Astrocyte of the cerebellum (primary cell): ENCODE measurements around the gene APLP2.

Experiments used
- DNase-seq: peaks from one replicate; pipeline ENCODE4 v3.0.0-alpha.2; 2011; ENCODE audit warnings: low read depth
- H3K4me3 ChIP-seq: 2 replicates; pipeline ENCODE4 v1.5.1; 2011; ENCODE audit warnings: mild to moderate bottlenecking, low read depth, low read length, moderate library complexity
- in situ Hi-C: cut with HindIII; loops from 2 replicates; pipeline ENCODE4 v1.10.0; 2017; ENCODE audit warnings: low sequenced_read_pairs
- TF ChIP-seq, protein P1 (sequence below): IDR thresholded peaks from 2 replicates; pipeline ENCODE4 v1.5.1; 2012; ENCODE audit warnings: low read length, low read depth, moderate library complexity, mild to moderate bottlenecking; ENCODE audit errors: missing control alignments

Gene APLP2

DNA sequence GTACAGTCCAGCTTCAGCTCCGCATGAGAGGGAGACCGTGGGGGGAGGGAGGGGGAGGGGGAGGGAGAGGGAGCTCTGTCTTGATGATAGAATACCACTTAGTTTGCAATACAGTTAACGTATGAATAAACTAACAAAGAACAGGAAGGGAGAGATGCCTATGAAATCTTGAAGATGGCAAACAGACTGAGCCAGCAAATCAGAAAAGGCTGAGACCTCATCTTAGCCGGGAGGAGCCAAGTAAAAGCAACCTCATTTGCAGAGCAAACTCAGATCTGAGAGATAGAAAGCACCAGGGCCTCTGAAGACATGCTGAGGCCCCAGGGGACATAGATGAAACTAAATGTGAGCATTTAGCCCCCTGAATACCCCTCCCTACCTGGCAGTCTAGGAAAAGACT lies 23.0 kb downstream of the APLP2 start:
- no peak for DNase-seq
- in situ Hi-C loops, result no loop called here
- H3K4me3 ChIP-seq, result no peak overlapping the region
- TF ChIP-seq, protein P1, sequence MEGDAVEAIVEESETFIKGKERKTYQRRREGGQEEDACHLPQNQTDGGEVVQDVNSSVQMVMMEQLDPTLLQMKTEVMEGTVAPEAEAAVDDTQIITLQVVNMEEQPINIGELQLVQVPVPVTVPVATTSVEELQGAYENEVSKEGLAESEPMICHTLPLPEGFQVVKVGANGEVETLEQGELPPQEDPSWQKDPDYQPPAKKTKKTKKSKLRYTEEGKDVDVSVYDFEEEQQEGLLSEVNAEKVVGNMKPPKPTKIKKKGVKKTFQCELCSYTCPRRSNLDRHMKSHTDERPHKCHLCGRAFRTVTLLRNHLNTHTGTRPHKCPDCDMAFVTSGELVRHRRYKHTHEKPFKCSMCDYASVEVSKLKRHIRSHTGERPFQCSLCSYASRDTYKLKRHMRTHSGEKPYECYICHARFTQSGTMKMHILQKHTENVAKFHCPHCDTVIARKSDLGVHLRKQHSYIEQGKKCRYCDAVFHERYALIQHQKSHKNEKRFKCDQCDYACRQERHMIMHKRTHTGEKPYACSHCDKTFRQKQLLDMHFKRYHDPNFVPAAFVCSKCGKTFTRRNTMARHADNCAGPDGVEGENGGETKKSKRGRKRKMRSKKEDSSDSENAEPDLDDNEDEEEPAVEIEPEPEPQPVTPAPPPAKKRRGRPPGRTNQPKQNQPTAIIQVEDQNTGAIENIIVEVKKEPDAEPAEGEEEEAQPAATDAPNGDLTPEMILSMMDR, result no peak

DNA sequence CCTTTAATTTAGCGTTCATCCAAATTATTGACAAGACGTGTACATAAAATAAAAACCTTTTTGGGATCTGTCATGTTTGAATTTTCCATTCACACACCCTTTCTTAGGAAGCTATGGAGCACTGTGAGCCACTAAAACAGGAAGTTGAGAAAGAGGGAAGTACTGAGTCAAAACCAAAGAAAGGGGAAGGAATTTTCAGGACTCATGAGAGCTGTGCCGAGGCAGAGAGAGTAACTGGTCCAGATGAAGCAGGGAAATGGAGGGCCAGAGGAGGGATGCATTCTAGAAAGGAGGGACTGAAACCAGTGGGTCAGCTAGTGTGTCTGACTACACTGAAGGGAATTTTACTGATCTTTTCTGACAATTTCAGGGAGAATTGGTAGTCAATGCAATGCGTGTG lies 24.9 kb downstream of the APLP2 start:
- no peak for DNase-seq
- H3K4me3 ChIP-seq, result no peak overlapping the region
- in situ Hi-C loops, result no loop called here
- TF ChIP-seq, protein P1, result no peak

DNA sequence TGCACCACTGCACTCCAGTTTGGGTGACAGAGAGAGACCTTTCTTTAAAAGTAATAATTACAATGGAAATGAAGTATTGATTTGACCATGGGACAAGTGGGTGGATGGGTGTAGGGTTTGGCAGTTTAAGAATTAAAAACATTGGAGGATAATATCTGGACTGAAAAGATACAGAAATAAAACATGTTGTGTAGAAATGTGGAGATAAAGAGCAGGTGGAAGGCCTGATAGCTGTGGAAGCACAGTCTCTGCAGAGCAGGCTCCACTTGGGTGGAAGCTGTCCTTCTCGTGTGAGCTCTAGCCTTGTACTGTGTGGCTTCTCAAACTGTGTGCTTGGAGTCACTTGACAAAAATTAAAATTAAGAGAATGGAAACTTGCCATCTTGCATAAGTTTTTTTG lies 25.6 kb downstream of the APLP2 start:
- TF ChIP-seq, protein P1, result no peak
- in situ Hi-C loops, result no loop called here
- DNase-seq, result no peak
- H3K4me3 ChIP-seq, result no peak overlapping the region

DNA sequence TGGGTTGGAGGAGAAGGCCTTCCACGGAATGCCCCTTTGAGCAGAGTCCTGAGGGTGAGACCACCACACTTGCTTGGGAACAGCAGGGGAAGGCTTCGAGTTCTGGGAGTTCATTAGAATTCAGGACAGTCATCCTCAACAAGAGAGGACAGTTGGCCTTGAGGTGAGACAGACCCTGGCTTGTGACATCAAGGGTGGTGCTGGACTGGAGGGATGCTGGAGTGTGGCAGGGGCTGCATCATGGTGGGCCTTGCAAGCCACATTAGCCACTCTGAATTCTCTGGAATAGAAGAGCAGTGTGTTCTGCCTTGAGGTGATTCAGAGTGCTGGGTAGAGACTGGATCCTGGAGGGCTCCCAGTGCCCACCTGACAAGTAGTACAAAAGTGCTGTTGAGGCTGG lies 26.3 kb downstream of the APLP2 start:
- TF ChIP-seq, protein P1, result no peak
- H3K4me3 ChIP-seq, result no peak overlapping the region
- no peak for DNase-seq
- in situ Hi-C loops, result no loop called here

DNA sequence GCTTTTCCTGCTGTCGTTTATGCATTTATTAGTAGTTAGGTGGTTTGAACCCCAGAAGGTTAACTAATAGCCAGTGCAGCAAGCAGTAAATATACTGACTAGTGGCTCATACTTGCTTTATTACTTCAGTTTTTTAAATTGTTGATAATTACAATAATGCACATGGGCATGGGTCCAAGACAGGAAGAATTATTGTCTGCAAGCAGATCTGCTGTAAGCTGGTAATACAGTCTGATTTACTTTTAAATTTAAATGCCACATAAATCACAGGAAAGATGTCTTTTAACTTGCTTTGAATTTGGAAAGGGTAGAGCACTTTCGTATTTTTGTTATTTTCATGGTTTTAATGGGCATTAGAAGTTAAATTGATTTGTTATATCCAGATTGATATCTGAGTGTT lies 27.1 kb downstream of the APLP2 start:
- DNase-seq, result no peak
- TF ChIP-seq, protein P1, result no peak
- in situ Hi-C loops, result no loop called here
- no peak overlapping the region for H3K4me3 ChIP-seq

DNA sequence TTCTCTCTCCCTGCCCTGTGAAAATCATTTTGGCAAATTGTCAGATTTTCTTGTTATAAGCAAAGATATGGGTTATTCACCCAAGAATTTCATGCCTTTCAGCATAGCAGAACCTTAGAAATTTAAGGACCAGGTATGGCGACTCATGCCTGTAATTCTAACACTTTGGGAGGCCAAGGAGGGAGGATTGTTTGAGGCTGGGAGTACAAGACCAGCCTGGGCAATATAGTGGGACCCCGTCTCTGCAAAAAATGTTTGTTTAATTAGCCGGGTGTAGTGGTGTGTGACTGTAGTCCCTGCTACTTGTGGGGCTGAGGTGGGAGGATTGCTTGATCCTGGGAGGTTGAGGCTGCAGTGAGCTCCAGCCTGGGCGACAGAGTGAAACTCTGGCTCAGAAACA lies 27.6 kb downstream of the APLP2 start:
- no peak overlapping the region for H3K4me3 ChIP-seq
- in situ Hi-C loops, result no loop called here
- TF ChIP-seq, protein P1, result no peak
- no peak for DNase-seq

GRCh38 chr11:130099356-130099755 lies 29.7 kb downstream of the APLP2 start:
- in situ Hi-C loops, result no loop called here
- TF ChIP-seq, protein P1, result no peak
- DNase-seq, result no peak
- H3K4me3 ChIP-seq, result no peak overlapping the region
